Neutrophil (primary cell): ENCODE measurements around the gene IL31.
"Not testable (repeated sequence)": the region's sequence is repeated elsewhere in the genome, so short reads cannot be mapped to it uniquely, and the experiment has no call there.

ENCODE experiments used
- H3K27ac ChIP-seq: fragments of 200-600 bp; sonication (generic); 2 replicates; pipeline ENCODE4 v1.5.1; 2016; ENCODE audit warnings: mild to moderate bottlenecking, moderate library complexity
- H3K27me3 ChIP-seq: fragments of 200-600 bp; sonication (generic); 2 replicates; pipeline ENCODE4 v1.6.0; 2016; ENCODE audit warnings: mild to moderate bottlenecking
- H3K36me3 ChIP-seq: fragments of 200-600 bp; sonication (generic); 2 replicates; pipeline ENCODE4 v1.5.1; 2017
- H3K4me1 ChIP-seq, 2 experiments: fragments of 200-600 bp in 1 of 2; sonication (generic) in 1 of 2; 1 replicate in 1 of 2; 2 replicates in 1 of 2; pipeline versions ENCODE4 v1.5.1 to v1.6.1; 2013 to 2016; ENCODE audit warnings: low read depth in 1 of 2, low read length in 1 of 2, mild to moderate bottlenecking in 1 of 2, moderate library complexity in 1 of 2; ENCODE audit not compliant: control insufficient read depth in 1 of 2, insufficient read depth in 1 of 2
- H3K4me3 ChIP-seq, 2 experiments: fragments of 200-600 bp in 1 of 2; sonication (generic) in 1 of 2; 1 replicate in 1 of 2; 2 replicates in 1 of 2; pipeline ENCODE4 v1.5.1; 2013 to 2016; ENCODE audit warnings: low read depth in 1 of 2, low read length in 1 of 2, mild to moderate bottlenecking in 1 of 2, moderate library complexity in 1 of 2
- H3K9me3 ChIP-seq: fragments of 200-600 bp; sonication (generic); 2 replicates; pipeline ENCODE4 v1.5.1; 2016
- TF ChIP-seq, protein P1 (sequence below): fragments of 200-600 bp; sonication (generic); IDR thresholded peaks from 2 replicates; pipeline ENCODE4 v1.5.1; 2016; ENCODE audit warnings: antibody characterized with exemption

The IL31 gene

GRCh38 chr12:122184517-122184916 lies 10.5 kb upstream of the IL31 start:
- TF ChIP-seq, protein P1, sequence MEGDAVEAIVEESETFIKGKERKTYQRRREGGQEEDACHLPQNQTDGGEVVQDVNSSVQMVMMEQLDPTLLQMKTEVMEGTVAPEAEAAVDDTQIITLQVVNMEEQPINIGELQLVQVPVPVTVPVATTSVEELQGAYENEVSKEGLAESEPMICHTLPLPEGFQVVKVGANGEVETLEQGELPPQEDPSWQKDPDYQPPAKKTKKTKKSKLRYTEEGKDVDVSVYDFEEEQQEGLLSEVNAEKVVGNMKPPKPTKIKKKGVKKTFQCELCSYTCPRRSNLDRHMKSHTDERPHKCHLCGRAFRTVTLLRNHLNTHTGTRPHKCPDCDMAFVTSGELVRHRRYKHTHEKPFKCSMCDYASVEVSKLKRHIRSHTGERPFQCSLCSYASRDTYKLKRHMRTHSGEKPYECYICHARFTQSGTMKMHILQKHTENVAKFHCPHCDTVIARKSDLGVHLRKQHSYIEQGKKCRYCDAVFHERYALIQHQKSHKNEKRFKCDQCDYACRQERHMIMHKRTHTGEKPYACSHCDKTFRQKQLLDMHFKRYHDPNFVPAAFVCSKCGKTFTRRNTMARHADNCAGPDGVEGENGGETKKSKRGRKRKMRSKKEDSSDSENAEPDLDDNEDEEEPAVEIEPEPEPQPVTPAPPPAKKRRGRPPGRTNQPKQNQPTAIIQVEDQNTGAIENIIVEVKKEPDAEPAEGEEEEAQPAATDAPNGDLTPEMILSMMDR: no peak
- H3K27ac ChIP-seq: no peak overlapping the region
- H3K9me3 ChIP-seq: no peaks in the 10 kb centered on the region
- peaks cover 40% of the 10 kb centered on the region for H3K27me3 ChIP-seq
- H3K4me3 ChIP-seq: no peak overlapping the region
- H3K4me1 ChIP-seq: peaks cover 14% of the 10 kb centered on the region in 2 experiments
- no peaks in the 10 kb centered on the region for H3K36me3 ChIP-seq

- TF ChIP-seq, protein P1: no peak
- peak overlapping the region in 1 of 2 experiments; percentile 33 for H3K4me3 ChIP-seq
Measured at GRCh38 chr12:122183588-122183940, 9.5 kb upstream of the IL31 start.

GRCh38 chr12:122182887-122183587 lies 9.0 kb upstream of the IL31 start, which contains the start of gene LRRC43:
Gene LRRC43 (plus strand): TSS chr12:122183123. CDS start chr12:122183145, 22 bp downstream.
- TF ChIP-seq, protein P1: no peak
- Histone ChIP-seq H3K36me3 (no peaks in the 10 kb centered on the region), H3K9me3 (no peaks in the 10 kb centered on the region), H3K4me1 (peaks cover 14% of the 10 kb centered on the region in 2 experiments), H3K27ac (no peak within 1 kb of the TSS), H3K4me3 (peak within 1 kb of the TSS; percentile 27 to 33), H3K27me3 (peaks cover 40% of the 10 kb centered on the region)

More at GRCh38 chr12:122183588-122183940, 9.5 kb upstream of the IL31 start:
- Histone ChIP-seq H3K27me3 (peaks cover 40% of the 10 kb centered on the region), H3K36me3 (no peaks in the 10 kb centered on the region), H3K9me3 (no peaks in the 10 kb centered on the region), H3K27ac (no peak overlapping the region), H3K4me1 (peaks cover 14% of the 10 kb centered on the region in 2 experiments)

DNA sequence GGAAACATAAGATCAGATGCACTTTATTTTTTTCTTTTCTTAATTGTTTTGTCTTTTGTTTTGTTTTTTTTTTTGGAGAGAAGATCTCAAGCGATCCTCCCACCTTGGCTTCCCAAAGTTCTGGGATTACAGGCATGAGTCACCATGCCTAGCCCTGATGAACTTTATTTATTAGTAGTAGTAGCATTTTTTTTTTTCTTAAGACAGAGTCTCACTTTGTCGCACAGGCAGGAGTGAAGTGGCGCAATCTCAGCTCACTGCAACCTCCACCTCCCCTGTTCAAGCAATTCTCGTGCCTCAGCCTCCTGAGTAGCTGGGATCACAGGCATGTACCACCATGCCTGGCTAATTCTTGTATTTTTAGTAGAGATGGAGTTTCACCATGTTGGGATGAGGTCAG lies 2.5 kb upstream of the IL31 start:
- H3K36me3 ChIP-seq, H3K27me3 ChIP-seq, H3K4me3 ChIP-seq, H3K27ac ChIP-seq, H3K4me1 ChIP-seq, H3K9me3 ChIP-seq: not testable (repeated sequence)

- H3K27me3 ChIP-seq: no peaks in the 10 kb centered on the region
- H3K27ac ChIP-seq: no peak overlapping the region
- H3K4me1 ChIP-seq: no peaks in the 10 kb centered on the region
- no peak overlapping the region for H3K4me3 ChIP-seq
- H3K9me3 ChIP-seq: no peaks in the 10 kb centered on the region
- TF ChIP-seq, protein P1: no peak
- no peaks in the 10 kb centered on the region for H3K36me3 ChIP-seq
Measured at GRCh38 chr12:122172262-122172939, 1.6 kb downstream of the IL31 start.

DNA sequence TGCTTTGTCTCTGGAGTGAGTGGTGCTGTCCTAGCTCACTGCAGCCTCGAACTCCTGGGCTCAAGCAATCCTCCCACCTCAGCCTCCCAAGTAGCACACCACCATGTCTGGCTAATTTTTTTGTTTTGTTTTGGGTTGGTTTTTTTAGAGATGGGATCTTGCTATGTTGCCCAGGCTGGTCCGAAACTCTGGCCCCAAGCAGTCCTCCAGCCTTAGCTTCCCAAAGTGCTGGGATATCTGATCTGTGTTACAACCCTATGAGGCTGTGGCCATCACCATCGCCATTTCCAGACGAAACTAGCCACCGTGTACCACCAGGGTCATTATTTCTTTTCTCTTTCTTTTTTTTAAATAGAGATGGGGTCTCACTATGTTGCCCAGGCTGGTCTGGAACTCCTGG lies 2.6 kb downstream of the IL31 start:
- Histone ChIP-seq H3K4me3 (no peak overlapping the region), H3K27ac (no peak overlapping the region), H3K36me3 (no peaks in the 10 kb centered on the region), H3K9me3 (no peaks in the 10 kb centered on the region), H3K27me3 (no peaks in the 10 kb centered on the region), H3K4me1 (no peaks in the 10 kb centered on the region)
- TF ChIP-seq, protein P1: no peak
